Sigmoid colon (tissue), 7 donors: ENCODE data around the gene ENTHD1. TPM values are rescaled to one million over a fixed set of nuclear protein-coding genes. Genes with fewer than 3 reads are reported as not detected.

Experiments used
- DNase-seq: peaks from one replicate; pipeline ENCODE4 v3.0.0-alpha.2; 2019
- H3K27ac ChIP-seq, 4 donors: fragments of 200-600 bp; sonication (generic); one replicate each; pipeline ENCODE4 v1.5.1; 2016 to 2019; ENCODE audit warnings: mild to moderate bottlenecking in 1 of 4
- H3K27me3 ChIP-seq, 3 donors: fragments of 200-600 bp; sonication (generic); one replicate each; pipeline ENCODE4 v1.5.1; 2019; ENCODE audit warnings: mild to moderate bottlenecking in 1 of 3
- H3K36me3 ChIP-seq, 4 donors: fragments of 200-600 bp; sonication (generic); one replicate each; pipeline ENCODE4 v1.5.1; 2016 to 2019
- H3K4me1 ChIP-seq, 4 donors: fragments of 200-600 bp; sonication (generic); one replicate each; pipeline ENCODE4 v1.5.1; 2017 to 2019
- H3K4me3 ChIP-seq, 4 donors: fragments of 200-600 bp; sonication (generic); one replicate each; pipeline ENCODE4 v1.5.1; 2017 to 2019; ENCODE audit warnings: mild to moderate bottlenecking in 2 of 4, moderate library complexity in 1 of 4
- H3K9me3 ChIP-seq, 4 donors: fragments of 200-600 bp in 3 of 4; sonication (generic) in 3 of 4; one replicate each; pipeline versions ENCODE4 v1.5.1 to v1.6.1; 2013 to 2019
- CTCF ChIP-seq, 4 experiments: fragments of 450-650 bp in 3 of 4; fragments of 200-600 bp in 1 of 4; IDR thresholded peaks; one replicate each; pipeline ENCODE4 v1.5.1; 2016 to 2019; ENCODE audit warnings: antibody characterized with exemption in 4 of 4, mild to moderate bottlenecking in 3 of 4, moderate library complexity in 2 of 4
- EP300 ChIP-seq, 4 donors: sonication (generic); formaldehyde crosslinking; IDR thresholded peaks; one replicate each; pipeline ENCODE4 v1.6.1; 2017; ENCODE audit warnings: antibody characterized with exemption in 4 of 4
- POLR2A ChIP-seq, 2 donors: fragments of 450-650 bp; IDR thresholded peaks; one replicate each; pipeline ENCODE4 v1.6.1; 2016; ENCODE audit warnings: antibody characterized with exemption in 2 of 2, mild to moderate bottlenecking in 2 of 2, moderate library complexity in 2 of 2
- POLR2AphosphoS5 ChIP-seq, 4 donors: sonication (generic); formaldehyde crosslinking; IDR thresholded peaks; one replicate each; pipeline ENCODE4 v1.6.1; 2017; ENCODE audit warnings: antibody characterized with exemption in 4 of 4
- WGBS, 2 donors: extraction: QIAGEN DNeasy Blood & Tissue Kit; methylation state at CpG; one replicate each; pipeline ENCODE4 v1.1.7; 2013; 5-methylcytosine and 5-hydroxymethylcytosine counted together
- intact Hi-C: fragments of 100-400 bp; cut with DNase I; formaldehyde crosslinking; loops from one replicate; pipeline ENCODE4 v1.15.1; 2023
- polyA plus RNA-seq, 3 donors: library from polyadenylated mRNA; stranded (reverse); fragments of 200-250 nt; gene quantifications; one replicate each; pipeline ENCODE4 v1.2.3, GENCODE V29; 2013
- total RNA-seq, 4 donors: library from RNA; depleted of rRNA; stranded (reverse); fragments of >200 nt; gene quantifications; one replicate each; pipeline ENCODE4 v1.1.0, GENCODE V29; 2016
- donor health status: healthy with polysubstance abuse.
- donor health status: Bipolar disorder and iron deficiency.
- donor health status: healthy.

ENTHD1 gene
- total and polyA plus RNA-seq, 7 donors: 0.09 TPM; not detected in 6

GRCh38 chr22:39901565-39902146 is 8.1 kb upstream of the ENTHD1 start:
- no peak for DNase-seq
- TF ChIP-seq CTCF (IDR thresholded peaks at IDR 0.05) (no peak), POLR2A (IDR thresholded peaks at IDR 0.05) (no peak), EP300 (IDR thresholded peaks at IDR 0.05) (no peak), POLR2AphosphoS5 (IDR thresholded peaks at IDR 0.05) (no peak)
- no peak overlapping the region for H3K4me3 ChIP-seq
- H3K27ac ChIP-seq: no peak overlapping the region
- no peaks in the 10 kb centered on the region for H3K36me3 ChIP-seq
- 73 to 79% methylated on average over 8 of the region's 8 CpGs for WGBS, 2 donors
- H3K4me1 ChIP-seq: no peaks in the 10 kb centered on the region
- no peaks in the 10 kb centered on the region for H3K9me3 ChIP-seq
- H3K27me3 ChIP-seq: no peaks in the 10 kb centered on the region
- intact Hi-C loops: no loop called here

- 51 to 78% methylated on average over 4 of the region's 4 CpGs for WGBS, 2 donors
- no peak within 1 kb of the TSS for H3K4me3 ChIP-seq
Measured at GRCh38 chr22:39900306-39901227, 7.0 kb upstream of the ENTHD1 start, which contains the start of gene GRAP2. GRAP2 (plus strand) TSS chr22:39901084; CDS start chr22:39947107, 46,023 bp downstream.

GRCh38 chr22:39898997-39899396 is 5.4 kb upstream of the ENTHD1 start:
- Histone ChIP-seq H3K36me3 (no peaks in the 10 kb centered on the region), H3K9me3 (no peaks in the 10 kb centered on the region), H3K27me3 (no peaks in the 10 kb centered on the region), H3K27ac (no peak overlapping the region), H3K4me3 (no peak overlapping the region), H3K4me1 (no peaks in the 10 kb centered on the region)
- TF ChIP-seq POLR2AphosphoS5 (IDR thresholded peaks at IDR 0.05) (no peak), EP300 (IDR thresholded peaks at IDR 0.05) (no peak), POLR2A (IDR thresholded peaks at IDR 0.05) (no peak), CTCF (IDR thresholded peaks at IDR 0.05) (no peak)
- no peak for DNase-seq
- WGBS, 2 donors: 51 to 89% methylated on average over 2 of the region's 2 CpGs
- intact Hi-C loops: no loop called here

More at GRCh38 chr22:39900306-39901227, 7.0 kb upstream of the ENTHD1 start, which contains the start of gene GRAP2:
- no peaks in the 10 kb centered on the region for H3K27me3 ChIP-seq
- no peaks in the 10 kb centered on the region for H3K36me3 ChIP-seq
- intact Hi-C loops: no loop called here
- H3K27ac ChIP-seq: no peak within 1 kb of the TSS
- H3K9me3 ChIP-seq: no peaks in the 10 kb centered on the region
- TF ChIP-seq EP300 (IDR thresholded peaks at IDR 0.05) (no peak), POLR2A (IDR thresholded peaks at IDR 0.05) (no peak), CTCF (IDR thresholded peaks at IDR 0.05) (no peak), POLR2AphosphoS5 (IDR thresholded peaks at IDR 0.05) (no peak)
- H3K4me1 ChIP-seq: no peaks in the 10 kb centered on the region
- DNase-seq: no peak

- peaks cover 0 to 2% (median 0%) of the 10 kb centered on the region in 3 donors for H3K27me3 ChIP-seq
- H3K36me3 ChIP-seq: no peaks in the 10 kb centered on the region
- TF ChIP-seq CTCF (IDR thresholded peaks at IDR 0.05): no peak
- TF ChIP-seq EP300 (IDR thresholded peaks at IDR 0.05): no peak
- TF ChIP-seq POLR2AphosphoS5 (IDR thresholded peaks at IDR 0.05): no peak
- TF ChIP-seq POLR2A (IDR thresholded peaks at IDR 0.05): no peak
- H3K4me1 ChIP-seq: no peaks in the 10 kb centered on the region
- no peak overlapping the region for H3K4me3 ChIP-seq
- intact Hi-C loops: no loop called here
- 84% methylated on average over 3 of the region's 3 CpGs for WGBS, 2 donors
- no peak overlapping the region for H3K27ac ChIP-seq
- no peaks in the 10 kb centered on the region for H3K9me3 ChIP-seq
- DNase-seq: no peak
Measured at GRCh38 chr22:39897841-39898240, 4.3 kb upstream of the ENTHD1 start.
